ENCODE results near the gene COPS8. TPM values are rescaled to one million over a fixed set of nuclear protein-coding genes. Genes with fewer than 3 reads are reported as not detected.

COPS8 gene
- total RNA-seq, 1 donor from 2014 or later = 90.7 TPM

DNA sequence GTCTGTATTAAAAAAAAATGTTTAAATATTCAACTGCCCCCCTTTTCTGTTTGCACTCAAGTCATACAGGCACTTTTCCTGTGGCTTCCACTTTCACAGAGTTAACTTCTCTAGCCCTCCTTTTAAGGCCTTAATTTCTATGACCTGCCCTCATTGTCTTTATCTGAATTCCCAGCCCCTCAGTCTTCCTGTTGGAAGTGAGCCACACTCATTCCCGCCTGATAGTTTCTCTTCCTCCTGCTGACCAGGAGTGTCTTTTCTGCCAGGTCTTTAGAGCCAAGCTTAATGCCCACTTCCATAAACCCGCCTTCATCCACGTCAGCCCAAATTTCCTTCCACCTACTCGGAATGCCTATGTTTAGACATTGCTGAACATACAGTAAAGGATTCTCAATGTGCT is 10.5 kb downstream of the COPS8 start:
- no peak for DNase-seq
- intact Hi-C loops (cut with micrococcal nuclease) = no loop called here
- no peak for ATAC-seq

DNA sequence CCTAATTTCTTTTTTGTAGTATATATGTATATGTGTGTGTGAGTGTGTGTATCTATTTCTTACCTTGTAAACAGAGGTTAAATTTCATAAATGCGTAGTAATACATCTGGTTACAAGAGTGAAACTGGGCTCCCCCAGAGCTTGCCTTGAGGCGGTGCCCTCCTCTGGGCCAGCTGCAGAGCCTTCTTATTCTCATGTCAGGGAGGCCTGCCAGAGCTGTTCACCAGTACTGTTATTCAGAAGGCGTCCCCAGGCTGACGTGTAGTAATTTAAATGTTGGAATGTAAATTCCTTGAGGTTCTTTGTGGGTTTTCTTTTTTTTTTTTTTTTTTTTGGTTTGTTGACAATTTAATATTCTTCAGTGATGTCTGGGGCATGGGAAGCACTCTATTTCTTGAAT is 11.2 kb downstream of the COPS8 start:
- DNase-seq = no peak
- ATAC-seq = no peak
- intact Hi-C loops (cut with micrococcal nuclease) = no loop called here

DNA sequence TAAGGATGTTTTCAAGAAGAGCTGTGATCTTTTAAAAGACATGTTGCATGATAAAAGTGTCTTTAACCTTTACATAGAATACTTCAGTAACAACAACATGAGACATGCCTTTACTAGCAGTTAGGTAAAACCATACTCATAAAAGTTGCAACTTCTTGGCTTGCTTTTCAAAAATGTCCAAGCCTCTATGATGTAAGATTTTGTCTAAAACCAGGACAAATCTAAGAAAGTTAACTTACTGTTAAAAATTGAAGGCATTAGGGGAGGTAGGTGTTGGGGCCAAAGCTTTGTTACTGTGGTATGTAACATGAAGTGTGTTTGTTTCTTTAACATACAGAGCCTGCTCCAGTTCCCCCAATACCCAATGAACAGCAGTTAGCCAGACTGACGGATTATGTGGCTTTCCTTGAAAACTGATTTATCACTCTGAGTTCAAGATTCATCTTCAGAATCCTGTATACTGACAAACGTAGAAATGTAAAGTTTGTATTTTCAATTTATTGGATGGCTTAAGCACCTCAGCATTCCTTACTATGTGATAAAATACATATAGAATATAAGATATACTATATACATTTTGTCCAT is 11.7 kb downstream of the COPS8 start:
- ATAC-seq (no peak), DNase-seq (no peak)

DNA sequence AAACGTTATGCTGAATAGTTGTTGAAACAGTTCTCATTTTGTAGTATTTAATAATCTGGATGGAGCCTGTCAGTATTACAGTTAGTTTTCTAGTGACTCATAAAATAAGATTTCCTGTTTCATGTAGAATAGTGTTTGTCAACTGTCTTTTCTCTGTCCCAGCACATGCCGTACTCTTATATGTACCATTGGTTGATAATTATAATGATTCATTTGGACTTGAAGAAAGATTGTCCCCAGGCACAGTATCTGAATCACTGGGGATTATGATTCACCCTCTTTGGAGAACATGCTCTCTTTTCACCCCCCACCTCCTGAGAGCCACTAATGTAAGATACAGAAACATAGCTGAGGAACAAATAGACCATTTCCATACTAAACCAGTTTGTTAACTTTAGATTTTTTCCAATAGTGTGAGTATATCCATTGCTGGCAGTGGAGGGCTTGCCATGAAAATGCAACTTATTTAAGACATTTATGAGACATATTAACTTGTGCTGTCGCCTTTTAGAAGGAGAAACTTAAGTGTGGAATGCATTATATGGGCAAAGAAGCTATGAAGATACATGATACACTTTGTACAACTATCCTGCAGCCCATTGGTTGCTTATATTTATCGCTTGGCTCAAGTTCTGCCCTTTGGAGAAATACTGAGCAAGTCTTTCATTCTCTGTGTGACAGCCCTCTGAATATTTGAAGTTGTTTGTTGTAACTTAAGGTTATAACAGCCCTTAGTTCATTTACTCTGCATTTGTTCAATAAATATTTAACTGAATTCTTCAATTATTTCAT is 12.4 kb downstream of the COPS8 start:
- intact Hi-C loops (cut with micrococcal nuclease) = no loop called here
- ATAC-seq (no peak), DNase-seq (no peak)

More for the DNA sequence above, 11.7 kb downstream of the COPS8 start:
- intact Hi-C loops (cut with micrococcal nuclease) = no loop called here

GRCh38 chr2:237099804-237100203 is 14.1 kb downstream of the COPS8 start:
- DNase-seq = no peak
- intact Hi-C loops (cut with micrococcal nuclease) = no loop called here
- no peak for ATAC-seq

GRCh38 chr2:237101118-237101979 is 15.7 kb downstream of the COPS8 start:
- no peak for DNase-seq
- ATAC-seq = no peak
- intact Hi-C loops (cut with micrococcal nuclease) = no loop called here

GRCh38 chr2:237102428-237102827 is 16.7 kb downstream of the COPS8 start:
- ATAC-seq = peak; percentile 87
- intact Hi-C loops (cut with micrococcal nuclease) = no loop called here
- DNase-seq = no peak

DNA sequence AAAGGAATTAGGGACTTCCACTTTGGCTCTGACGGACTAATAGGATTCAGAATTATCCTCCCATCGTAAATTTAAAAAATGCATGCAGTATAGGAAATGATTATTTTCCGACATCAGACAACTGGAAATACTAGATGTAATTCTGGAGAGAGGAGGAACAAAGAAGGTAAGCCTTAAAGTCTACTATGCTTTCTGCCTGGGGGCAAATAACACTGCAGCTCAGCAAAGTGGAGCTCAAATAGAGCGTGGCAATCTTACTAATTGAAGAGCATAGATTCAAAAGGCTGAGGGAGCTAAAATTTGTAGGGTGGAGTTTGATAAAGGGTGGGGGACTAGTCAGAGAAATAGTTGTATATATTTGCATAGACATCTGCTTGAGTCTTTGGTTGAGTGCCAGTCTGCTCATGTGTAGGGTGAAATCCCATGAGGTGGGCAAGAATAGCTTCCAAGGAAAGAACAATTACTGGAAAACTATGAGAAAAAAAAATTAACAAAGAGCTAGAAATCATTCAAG is 23.8 kb downstream of the COPS8 start:
- ATAC-seq = no peak
- intact Hi-C loops (cut with micrococcal nuclease) = no loop called here
- no peak for DNase-seq

DNA sequence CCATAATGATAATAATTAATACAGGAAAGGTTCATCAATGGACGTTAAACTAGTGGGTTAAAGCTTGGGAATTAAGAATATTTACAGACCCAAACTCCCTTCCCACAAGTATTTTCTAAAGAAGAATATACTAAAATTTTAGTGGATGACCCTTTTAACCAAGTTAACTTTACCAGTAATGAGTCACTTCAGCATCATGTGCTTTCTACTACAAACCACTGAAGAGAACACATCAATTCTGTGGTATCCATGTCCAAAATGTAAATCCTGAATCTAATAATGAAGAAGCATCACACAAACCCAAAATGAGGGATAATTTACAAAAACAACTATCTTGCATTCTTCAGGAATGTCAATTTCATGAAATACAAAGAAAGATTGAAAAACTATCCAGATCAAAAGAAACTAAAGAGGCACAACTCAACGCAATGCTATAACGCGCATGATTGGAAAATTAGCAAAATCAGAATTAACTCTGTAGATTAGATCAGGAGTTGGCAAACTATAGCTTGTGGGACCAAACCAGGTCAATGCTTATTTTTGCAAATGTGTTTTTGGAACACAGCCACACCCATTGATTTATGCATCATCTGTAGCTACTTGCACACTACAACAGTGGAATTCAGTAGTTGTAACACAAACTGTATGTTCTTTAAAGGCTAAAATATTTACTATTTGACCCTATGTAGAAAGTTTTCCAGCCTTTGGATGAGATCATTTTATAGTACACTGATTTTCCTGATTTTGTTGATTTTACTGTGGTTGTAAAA is 27.5 kb downstream of the COPS8 start:
- intact Hi-C loops (cut with micrococcal nuclease) = loop anchor here (10.0 kb wide), 1 partner anchor 442 kb away; no protein-coding TSS in a partner anchor
- ATAC-seq (no peak), DNase-seq (no peak)

- DNase-seq (no peak), ATAC-seq (no peak)
- intact Hi-C loops (cut with micrococcal nuclease) = loop anchor here (10.0 kb wide), 1 partner anchor 439 kb away; no protein-coding TSS in a partner anchor
Measured at GRCh38 chr2:237115870-237116269, 30.2 kb downstream of the COPS8 start.

DNA sequence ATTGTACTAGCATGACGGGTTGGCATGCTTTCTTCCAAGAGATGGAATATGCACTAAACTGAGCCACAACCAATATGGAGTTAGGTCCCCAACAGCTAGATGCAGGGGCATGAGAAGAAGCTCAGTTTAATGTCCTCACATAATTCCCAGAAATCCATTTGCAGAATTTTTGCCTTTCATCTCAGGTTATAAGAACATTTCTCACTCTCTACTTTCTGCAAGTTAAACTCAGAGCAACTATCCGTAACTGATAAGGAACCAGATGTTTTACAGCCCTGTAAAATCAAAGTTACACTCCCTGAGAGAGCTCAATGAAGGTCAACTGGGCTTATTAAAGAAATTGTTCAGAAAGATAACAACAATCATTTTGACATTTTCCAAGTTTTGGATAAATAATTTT is 30.7 kb downstream of the COPS8 start:
- ATAC-seq (no peak), DNase-seq (no peak)
- intact Hi-C loops (cut with micrococcal nuclease) = loop anchor here (10.0 kb wide), 1 partner anchor 438 kb away; no protein-coding TSS in a partner anchor

DNA sequence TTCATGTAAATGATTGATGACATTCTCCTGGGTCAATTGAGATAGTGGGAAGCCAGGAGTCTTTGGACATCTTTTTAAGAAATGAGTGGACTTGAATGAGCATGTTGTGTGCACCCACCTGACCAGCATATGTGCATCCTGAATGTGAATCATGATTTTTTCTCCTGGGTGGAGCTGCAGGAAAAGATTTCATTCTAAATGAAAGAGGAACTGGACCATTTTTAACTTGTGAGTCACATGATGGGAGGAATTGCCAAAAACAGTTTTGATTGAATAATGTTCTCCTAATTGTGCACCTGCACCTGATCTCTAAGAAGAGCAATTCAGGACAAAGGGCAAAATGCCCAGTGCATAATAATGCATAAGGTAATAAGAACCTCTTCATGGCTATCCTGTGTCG is 32.3 kb downstream of the COPS8 start:
- intact Hi-C loops (cut with micrococcal nuclease) = loop anchor here (10.0 kb wide), 1 partner anchor 437 kb away; no protein-coding TSS in a partner anchor
- no peak for ATAC-seq

GRCh38 chr2:237118561-237119155 is 33.0 kb downstream of the COPS8 start:
- DNase-seq = no peak
- no peak for ATAC-seq
- intact Hi-C loops (cut with micrococcal nuclease) = loop anchor here (10.0 kb wide), 1 partner anchor 436 kb away; no protein-coding TSS in a partner anchor

More for the DNA sequence above, 32.3 kb downstream of the COPS8 start:
- no peak for DNase-seq

DNA sequence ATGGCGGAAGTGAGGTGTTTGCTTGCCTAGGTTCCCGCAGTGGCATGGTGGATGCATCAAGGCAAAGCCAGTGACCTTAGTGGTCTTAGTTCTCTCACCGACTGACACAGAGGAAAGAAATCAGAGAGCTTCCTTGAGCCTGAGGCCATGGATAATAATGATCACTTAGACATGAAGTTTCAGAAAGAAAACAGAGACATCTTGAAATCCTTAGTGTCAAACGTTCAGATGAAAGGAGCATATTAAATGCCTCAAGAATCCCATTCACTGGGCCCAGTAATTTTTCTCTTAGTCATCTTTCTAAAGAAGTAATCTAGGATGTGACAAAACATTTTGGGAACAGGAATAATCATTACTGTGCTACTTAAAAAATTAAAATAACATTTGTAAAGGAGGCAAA is 35.2 kb downstream of the COPS8 start:
- DNase-seq = no peak
- no peak for ATAC-seq
- intact Hi-C loops (cut with micrococcal nuclease) = no loop called here

GRCh38 chr2:237121321-237121720 is 35.6 kb downstream of the COPS8 start:
- DNase-seq = no peak
- intact Hi-C loops (cut with micrococcal nuclease) = no loop called here
- no peak for ATAC-seq

GRCh38 chr2:237122214-237122666 is 36.6 kb downstream of the COPS8 start:
- intact Hi-C loops (cut with micrococcal nuclease) = no loop called here
- DNase-seq (peak; percentile 77), ATAC-seq (peak; percentile 84)

GRCh38 chr2:237124820-237125219 is 39.1 kb downstream of the COPS8 start:
- intact Hi-C loops (cut with micrococcal nuclease) = no loop called here
- no peak for ATAC-seq
- DNase-seq = no peak

- no peak for DNase-seq
- no peak for ATAC-seq
- intact Hi-C loops (cut with micrococcal nuclease) = no loop called here
Measured at GRCh38 chr2:237125967-237126366, 40.3 kb downstream of the COPS8 start.
